VCaP (cell line): ENCODE measurements around the gene RAB1A.
"Not testable (repeated sequence)": the region's sequence is repeated elsewhere in the genome, so short reads cannot be mapped to it uniquely, and the experiment has no call there.

Experiments
- H3K27ac ChIP-seq: fragments of 450-650 bp; 2 replicates; pipeline ENCODE4 v1.5.1; 2017
- CTCF ChIP-seq: fragments of 450-650 bp; conservative IDR thresholded peaks from 2 replicates; pipeline ENCODE4 v1.5.1; 2017; ENCODE audit warnings: mild to moderate bottlenecking, moderate library complexity

Gene RAB1A

GRCh38 chr2:65133626-65134025 lies 3.7 kb upstream of the RAB1A start:
- no peak for TF ChIP-seq CTCF
- no peak overlapping the region for H3K27ac ChIP-seq

DNA sequence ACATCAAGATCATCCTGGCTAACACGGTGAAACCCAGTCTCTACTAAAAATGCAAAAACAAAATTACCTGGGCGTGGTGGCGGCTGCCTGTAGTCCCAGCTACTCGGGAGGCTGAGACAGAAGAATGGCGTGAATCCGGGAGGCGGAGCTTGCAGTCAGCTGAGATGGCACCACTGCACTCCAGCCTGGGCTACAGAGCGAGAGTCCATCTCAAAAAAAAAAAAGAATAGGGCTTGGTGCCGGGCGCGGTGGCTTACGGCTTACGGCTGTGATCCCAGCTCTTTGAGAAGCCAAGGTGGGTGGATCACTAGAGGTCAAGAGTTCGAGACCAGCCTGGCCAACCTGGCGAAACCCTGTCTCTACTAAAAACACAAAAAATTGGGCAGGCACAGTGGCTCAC lies 3.0 kb upstream of the RAB1A start:
- not testable (repeated sequence) for H3K27ac ChIP-seq

- H3K27ac ChIP-seq = peak overlapping the region; percentile 91
- TF ChIP-seq CTCF = no peak
These were observed 814 bp upstream of the RAB1A start for GRCh38 chr2:65130664-65131175.

DNA sequence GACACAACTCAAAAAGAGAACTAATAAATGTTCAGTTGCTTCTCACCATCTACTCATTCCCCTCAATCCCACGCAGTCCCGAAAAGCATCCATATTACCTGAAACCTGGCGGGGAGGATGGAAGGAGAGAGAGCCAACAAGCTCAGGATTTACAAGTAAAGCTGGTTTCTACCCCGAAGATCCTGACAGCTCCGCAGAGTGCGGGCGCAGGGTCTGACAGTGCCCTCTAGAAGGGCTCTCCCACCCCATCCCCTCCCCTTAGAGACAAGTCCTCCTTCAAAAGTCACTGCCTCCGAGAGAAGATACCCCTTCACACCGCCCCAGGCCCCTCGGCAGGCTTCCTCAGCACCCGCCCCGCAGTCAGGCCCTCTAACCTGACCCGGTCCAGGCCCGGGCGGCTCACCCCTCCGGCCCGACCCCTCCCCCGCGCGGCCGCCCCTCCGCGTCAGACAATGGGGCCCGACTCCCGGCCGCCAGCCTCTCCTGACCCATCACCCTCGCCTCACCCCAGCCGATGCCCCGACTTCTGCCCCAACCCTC lies 550 bp downstream of the RAB1A start:
- peak overlapping the region; percentile 91 for H3K27ac ChIP-seq
- TF ChIP-seq CTCF = no peak

DNA sequence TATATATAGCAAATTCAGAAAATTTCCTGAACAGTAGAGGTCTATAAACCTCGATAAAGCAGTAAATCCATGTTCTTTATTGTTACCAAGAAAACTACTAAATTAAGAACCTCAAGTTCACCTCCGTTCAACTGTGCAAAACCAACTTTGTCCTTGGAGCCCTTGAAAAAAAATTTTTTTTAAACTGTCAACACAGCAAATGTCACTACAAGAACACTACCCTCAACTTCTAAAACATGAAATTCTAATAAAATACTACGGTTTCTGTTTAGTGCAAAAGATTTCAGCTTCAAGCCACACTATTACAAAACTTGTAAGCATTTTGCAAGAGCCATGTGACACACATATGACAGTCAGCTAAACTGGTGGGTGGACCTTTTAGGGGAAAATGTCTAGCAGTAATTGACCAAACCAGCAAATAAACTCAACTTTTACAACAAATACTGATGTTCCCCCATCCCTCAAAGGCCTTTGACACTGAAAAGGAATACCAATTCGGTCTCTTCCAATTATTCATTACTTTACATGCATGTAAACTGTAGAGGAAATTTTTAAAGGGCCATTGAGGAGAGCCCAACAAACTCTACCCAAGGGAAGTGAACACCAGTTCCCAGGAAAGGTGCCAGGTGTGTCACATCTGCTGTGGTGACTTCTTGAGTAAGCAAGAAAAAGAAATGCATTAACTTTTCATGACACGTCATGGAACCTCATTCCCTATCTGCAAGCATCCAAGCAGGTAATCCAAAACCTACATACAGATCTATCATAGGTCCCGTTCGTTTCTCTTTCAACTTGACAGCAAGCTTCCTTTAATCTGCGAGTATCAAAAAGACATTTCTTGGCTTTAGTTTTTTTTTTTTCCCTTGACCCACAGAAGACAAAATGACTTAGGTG lies 1.4 kb downstream of the RAB1A start:
- no peak for TF ChIP-seq CTCF
- H3K27ac ChIP-seq = peak overlapping the region; percentile 91

- H3K27ac ChIP-seq = peak overlapping the region; percentile 27
These were observed 4.4 kb downstream of the RAB1A start for GRCh38 chr2:65125457-65125856.

GRCh38 chr2:65122313-65122712 lies 7.6 kb downstream of the RAB1A start:
- no peak for TF ChIP-seq CTCF

DNA sequence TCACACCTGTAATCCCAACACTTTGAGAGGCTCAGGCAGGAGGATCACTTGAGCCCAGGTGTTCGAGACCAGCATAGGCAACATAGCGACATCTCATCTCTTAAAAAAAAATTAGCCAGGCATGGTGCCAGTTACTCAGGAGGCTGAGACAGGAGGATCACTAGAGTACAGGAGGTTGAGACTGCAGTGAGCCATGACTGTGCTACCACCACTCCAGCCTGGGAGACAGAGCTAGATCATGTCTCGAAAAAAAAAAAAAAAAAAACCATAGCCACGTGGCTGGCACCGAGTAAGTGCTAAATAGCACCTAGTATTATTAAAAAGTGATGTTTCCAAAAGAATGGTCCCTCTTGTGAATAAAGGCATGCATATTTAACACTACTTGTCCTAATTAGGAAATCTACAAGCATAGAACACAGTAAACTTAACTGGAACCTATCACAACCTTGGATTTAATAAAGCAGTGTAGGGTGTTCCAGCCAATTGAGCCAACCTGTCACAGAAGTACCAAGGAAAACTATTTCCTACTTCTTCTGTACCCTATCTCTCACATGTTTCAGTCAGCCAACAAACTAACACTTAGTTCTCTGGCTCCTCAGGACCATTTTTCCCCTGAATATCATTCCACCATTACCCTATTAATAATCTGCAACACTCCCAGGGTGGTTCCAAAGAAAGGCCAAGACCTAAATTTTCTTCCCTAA lies 8.8 kb downstream of the RAB1A start:
- no peak for TF ChIP-seq CTCF
- no peak overlapping the region for H3K27ac ChIP-seq

More at GRCh38 chr2:65122313-65122712, 7.6 kb downstream of the RAB1A start:
- no peak overlapping the region for H3K27ac ChIP-seq
